ENCODE results near the gene REM2. TPM values are rescaled to one million over a fixed set of nuclear protein-coding genes. Genes with fewer than 3 reads are reported as not detected.

REM2 gene
- total RNA-seq, 2 donors from 2014 or later, result 0.77 to 1.2 TPM

DNA sequence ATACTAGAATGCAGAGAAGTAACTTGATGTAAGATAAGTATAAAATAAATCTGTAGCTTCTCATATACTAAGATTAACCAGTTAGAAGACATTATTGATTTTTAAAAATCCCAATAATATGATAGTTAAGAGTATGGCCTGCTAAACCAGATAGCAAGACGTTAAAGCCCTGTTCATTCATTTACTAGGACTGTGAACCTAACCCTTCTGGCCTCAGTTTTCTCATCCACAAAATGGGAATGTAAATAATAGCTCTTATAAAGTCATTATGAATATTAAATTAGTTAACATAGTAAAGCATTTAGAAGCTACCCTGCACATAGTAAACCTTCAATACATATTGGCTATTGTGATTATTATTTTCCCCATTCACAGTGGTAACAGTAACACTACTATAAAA, 52.1 kb downstream of the REM2 start:
- H3K36me3 Mint-ChIP-seq (ENCODE audit: low read depth), result peaks cover 12% of the 10 kb centered on the region
- H3K4me3 Mint-ChIP-seq, result no peak overlapping the region
- no peaks in the 10 kb centered on the region for H3K9me3 Mint-ChIP-seq
- TF ChIP-seq, protein P1, sequence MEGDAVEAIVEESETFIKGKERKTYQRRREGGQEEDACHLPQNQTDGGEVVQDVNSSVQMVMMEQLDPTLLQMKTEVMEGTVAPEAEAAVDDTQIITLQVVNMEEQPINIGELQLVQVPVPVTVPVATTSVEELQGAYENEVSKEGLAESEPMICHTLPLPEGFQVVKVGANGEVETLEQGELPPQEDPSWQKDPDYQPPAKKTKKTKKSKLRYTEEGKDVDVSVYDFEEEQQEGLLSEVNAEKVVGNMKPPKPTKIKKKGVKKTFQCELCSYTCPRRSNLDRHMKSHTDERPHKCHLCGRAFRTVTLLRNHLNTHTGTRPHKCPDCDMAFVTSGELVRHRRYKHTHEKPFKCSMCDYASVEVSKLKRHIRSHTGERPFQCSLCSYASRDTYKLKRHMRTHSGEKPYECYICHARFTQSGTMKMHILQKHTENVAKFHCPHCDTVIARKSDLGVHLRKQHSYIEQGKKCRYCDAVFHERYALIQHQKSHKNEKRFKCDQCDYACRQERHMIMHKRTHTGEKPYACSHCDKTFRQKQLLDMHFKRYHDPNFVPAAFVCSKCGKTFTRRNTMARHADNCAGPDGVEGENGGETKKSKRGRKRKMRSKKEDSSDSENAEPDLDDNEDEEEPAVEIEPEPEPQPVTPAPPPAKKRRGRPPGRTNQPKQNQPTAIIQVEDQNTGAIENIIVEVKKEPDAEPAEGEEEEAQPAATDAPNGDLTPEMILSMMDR (conservative IDR thresholded peaks at IDR 0.05), result no peak
- DNase-seq, result no peak
- WGBS, 2 experiments (ENCODE audit: insufficient coverage in 1 of 2, insufficient read length in 1 of 2), result 100% methylated on average over 1 of the region's 1 CpG; no CpG with 5 or more reads in 1 of the 2 experiments
- H3K27ac ChIP-seq (ENCODE audit: low read depth, low read length), result no peak overlapping the region
- no peak overlapping the region for H3K9ac ChIP-seq (ENCODE audit: extremely low read depth, low read length, poor library complexity, severe bottlenecking)
- no peak overlapping the region for H3K4me3 ChIP-seq (ENCODE audit: low read length)
- peaks cover 14% of the 10 kb centered on the region for H3K4me1 Mint-ChIP-seq
- H3K4me1 ChIP-seq (ENCODE audit: control insufficient read depth, insufficient read depth, low read length), result peaks cover 4% of the 10 kb centered on the region
- no peaks in the 10 kb centered on the region for H3K36me3 ChIP-seq (ENCODE audit: control insufficient read depth, insufficient read depth, low read length)
- H3K9me3 ChIP-seq (ENCODE audit: control insufficient read depth, low read length), result no peaks in the 10 kb centered on the region
- H3K27me3 ChIP-seq (ENCODE audit: control insufficient read depth, insufficient read depth, low read length, poor library complexity, severe bottlenecking), result no peaks in the 10 kb centered on the region
- H3K27me3 Mint-ChIP-seq (ENCODE audit: insufficient read depth), result no peaks in the 10 kb centered on the region
- no peak overlapping the region for H3K27ac Mint-ChIP-seq

Other genes with a start within 250 kb of the REM2 start
- gene OR6J1, start 238.9 kb upstream of the REM2 start, total RNA-seq, result not detected
- gene OXA1L, start 116.5 kb upstream of the REM2 start, total RNA-seq, result 100 to 1,000 TPM; 114 TPM
- 10 to 100 TPM; 16.7 to 17.0 TPM for gene SLC7A7, start 67.8 kb upstream of the REM2 start, total RNA-seq
- 100 to 1,000 TPM; 192 to 204 TPM for gene MRPL52, start 53.3 kb upstream of the REM2 start, total RNA-seq
- 100 to 1,000 TPM; 181 to 220 TPM for gene MMP14, start 46.6 kb upstream of the REM2 start, total RNA-seq
- gene LRP10, start 11.5 kb upstream of the REM2 start, total RNA-seq, result 10 to 100 TPM; 28.9 to 41.5 TPM
- 10 to 100 TPM; 52.0 to 68.6 TPM for gene RBM23, start 35.9 kb downstream of the REM2 start, total RNA-seq
- gene PRMT5, start 46.2 kb downstream of the REM2 start, total RNA-seq, result 100 to 1,000 TPM; 111 to 112 TPM
- 10 to 100 TPM; 43.2 to 57.1 TPM for gene HAUS4, start 73.9 kb downstream of the REM2 start, total RNA-seq
- 10 to 100 TPM; 34.2 to 51.4 TPM for gene AJUBA, start 99.3 kb downstream of the REM2 start, total RNA-seq
- 1 to 10 TPM; 7.0 to 9.4 TPM for gene C14orf93, start 126.9 kb downstream of the REM2 start, total RNA-seq
- gene PSMB5, start 151.7 kb downstream of the REM2 start, total RNA-seq, result 100 to 1,000 TPM; 227 to 257 TPM
- not detected for gene PSMB11, start 159.0 kb downstream of the REM2 start, total RNA-seq
- gene CDH24, start 174.3 kb downstream of the REM2 start, total RNA-seq, result 10 to 100 TPM; 16.9 to 17.2 TPM
- gene ACIN1, start 211.9 kb downstream of the REM2 start, total RNA-seq, result 100 to 1,000 TPM; 314 to 367 TPM
- 10 to 100 TPM; 76.7 to 82.9 TPM for gene C14orf119, start 212.3 kb downstream of the REM2 start, total RNA-seq
- gene CIROP, start 221.8 kb downstream of the REM2 start, total RNA-seq, result 1 to 10 TPM in 1 of 2 donors, under 1 TPM in 1; 0.64 to 1.4 TPM
- not detected for gene CEBPE, start 236.0 kb downstream of the REM2 start, total RNA-seq